ENCODE data around the gene MUC15. TPM values are rescaled to one million over a fixed set of nuclear protein-coding genes. Genes with fewer than 3 reads are reported as not detected.
A peak's percentile ranks its signal among the peaks of the same experiment; 100 is the strongest.

The MUC15 gene
- total and polyA plus RNA-seq, 2 of the 4 experiments (the other 2 are of a cell fraction) = not detected

- Histone ChIP-seq H3K9me1 (ENCODE audit: insufficient read depth, low read length) (no peaks in the 10 kb centered on the region), H3K4me3 (ENCODE audit: insufficient read depth, low read depth, low read length) (no peak overlapping the region), H3K36me3 (ENCODE audit: control insufficient read depth, insufficient read depth, low read length) (no peaks in the 10 kb centered on the region), H2BK20ac (ENCODE audit: low read depth, low read length) (no peak overlapping the region), H3K4me1 (ENCODE audit: control insufficient read depth, insufficient read depth, low read length) (no peaks in the 10 kb centered on the region), H3K27me3 (ENCODE audit: control insufficient read depth, insufficient read depth, low read length) (no peaks in the 10 kb centered on the region), H2BK15ac (ENCODE audit: low read depth, low read length) (no peak overlapping the region), H3K23ac (ENCODE audit: low read depth, low read length) (no peak overlapping the region), H2BK5ac (ENCODE audit: low read depth, low read length, poor library complexity, severe bottlenecking) (no peak overlapping the region), H3K27ac (ENCODE audit: insufficient read depth, low read length) (no peak overlapping the region), H2AK5ac (ENCODE audit: low read depth, low read length) (no peak overlapping the region), H3K18ac (ENCODE audit: low read depth, low read length) (no peak overlapping the region), H3K14ac (replicated peaks; ENCODE audit: low read depth, low read length) (no peak overlapping the region), H3K9ac (ENCODE audit: low read depth, low read length) (no peak overlapping the region), H3K4ac (ENCODE audit: low read depth, low read length) (no peak overlapping the region), H2AK9ac (replicated peaks; ENCODE audit: low read depth, low read length, poor library complexity) (no peak overlapping the region), H4K5ac (ENCODE audit: low read depth, low read length) (no peak overlapping the region), H3K79me1 (ENCODE audit: low read depth in 1 of 2, low read length in 2 of 2) (no peaks in the 10 kb centered on the region), H4K20me1 (ENCODE audit: insufficient read depth, low read length) (no peaks in the 10 kb centered on the region), H2BK120ac (ENCODE audit: low read depth, low read length) (no peak overlapping the region), H4K8ac (ENCODE audit: low read depth in 2 of 2, low read length in 2 of 2) (no peak overlapping the region), H3K56ac (ENCODE audit: extremely low read depth, insufficient read depth, low read length) (no peak overlapping the region), H3K4me2 (ENCODE audit: low read depth, low read length) (no peak overlapping the region), H3K9me3 (ENCODE audit: control insufficient read depth, insufficient read depth, low read length) (no peaks in the 10 kb centered on the region), H4K91ac (ENCODE audit: insufficient read depth, low read depth, low read length) (no peak overlapping the region), H2AFZ (replicated peaks; ENCODE audit: low read length, poor library complexity) (no peak overlapping the region)
- TF ChIP-seq, protein P1, sequence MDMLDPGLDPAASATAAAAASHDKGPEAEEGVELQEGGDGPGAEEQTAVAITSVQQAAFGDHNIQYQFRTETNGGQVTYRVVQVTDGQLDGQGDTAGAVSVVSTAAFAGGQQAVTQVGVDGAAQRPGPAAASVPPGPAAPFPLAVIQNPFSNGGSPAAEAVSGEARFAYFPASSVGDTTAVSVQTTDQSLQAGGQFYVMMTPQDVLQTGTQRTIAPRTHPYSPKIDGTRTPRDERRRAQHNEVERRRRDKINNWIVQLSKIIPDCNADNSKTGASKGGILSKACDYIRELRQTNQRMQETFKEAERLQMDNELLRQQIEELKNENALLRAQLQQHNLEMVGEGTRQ (IDR thresholded peaks at IDR 0.05; ENCODE audit: low read depth, low read length) = no peak
- peak; percentile 55; the same call in 1 of the 2 replicates for TF ChIP-seq MAFK (IDR thresholded peaks at IDR 0.05; ENCODE audit: low read depth, low read length)
- dilution Hi-C loops (cut with HindIII; ENCODE audit: low sequenced_read_pairs, unreplicated experiment) = no loop called here
- intact Hi-C loops (cut with micrococcal nuclease) = no loop called here
- ChIA-PET POLR2A (ENCODE audit: unreplicated experiment) (no interaction called here), CTCF (interaction anchor here (1.4 kb wide), 1 partner anchor 12 kb away, joined by 4 read pairs; no protein-coding TSS in a partner anchor)
- ATAC-seq (ENCODE audit: low read depth) = no peak
- BruUV-seq (replicated peaks) = no TSS peak
- in situ Hi-C loops (cut with MboI; ENCODE audit: low sequenced_read_pairs) = no loop called here
- WGBS, 2 experiments (ENCODE audit: extremely low coverage in 2 of 2, insufficient read length in 1 of 2) = no CpG with 5 or more reads among the region's 3 CpGs
- no peak for DNase-seq
These were observed 32.5 kb downstream of the MUC15 start for GRCh38 chr11:26539517-26539916.

All from IMR-90 (cell line).